Parathyroid adenoma (tissue), 2 donors: ENCODE data around the gene OTOG.

Experiments used
- H2AFZ ChIP-seq: fragments of 300-600 bp; sonication (generic); one replicate; pipeline ENCODE4 v1.7.0; 2017; ENCODE audit warnings: antibody characterized with exemption, mild to moderate bottlenecking
- H3K27ac ChIP-seq: fragments of 300-600 bp; sonication (generic); one replicate; pipeline ENCODE4 v1.7.0; 2017
- H3K27me3 ChIP-seq: fragments of 300-600 bp; sonication (generic); one replicate; pipeline ENCODE4 v1.7.0; 2017; ENCODE audit warnings: low read length; ENCODE audit not compliant: control insufficient read depth, insufficient read depth
- H3K36me3 ChIP-seq: fragments of 300-600 bp; sonication (generic); one replicate; pipeline ENCODE4 v1.7.0; 2017; ENCODE audit warnings: low read length; ENCODE audit not compliant: control insufficient read depth, insufficient read depth
- H3K4me1 ChIP-seq: fragments of 300-600 bp; sonication (generic); one replicate; pipeline ENCODE4 v1.7.0; 2017; ENCODE audit warnings: control low read depth
- H3K4me2 ChIP-seq: fragments of 300-600 bp; sonication (generic); one replicate; pipeline ENCODE4 v1.7.0; 2017; ENCODE audit warnings: low read length
- H3K4me3 ChIP-seq: fragments of 300-600 bp; sonication (generic); one replicate; pipeline ENCODE4 v1.7.0; 2017; ENCODE audit warnings: low read depth, low read length
- H3K79me2 ChIP-seq: fragments of 300-600 bp; sonication (generic); one replicate; pipeline ENCODE4 v1.7.0; 2017; ENCODE audit warnings: control low read depth
- H3K9ac ChIP-seq: fragments of 300-600 bp; sonication (generic); one replicate; pipeline ENCODE4 v1.7.0; 2017; ENCODE audit warnings: mild to moderate bottlenecking
- H3K9me3 ChIP-seq: fragments of 300-600 bp; sonication (generic); one replicate; pipeline ENCODE4 v1.7.0; 2017; ENCODE audit warnings: low read length; ENCODE audit not compliant: control insufficient read depth
- CTCF ChIP-seq: fragments of 300-600 bp; sonication (generic); IDR thresholded peaks from one replicate; pipeline ENCODE4 v1.7.0; 2017; ENCODE audit warnings: antibody characterized with exemption, mild to moderate bottlenecking
- donor health status: primary hyperparathyroidism.

OTOG gene

GRCh38 chr11:17642980-17643379, 95.9 kb downstream of the OTOG start:
- no peak overlapping the region for H3K4me3 ChIP-seq
- H3K4me2 ChIP-seq: no peak overlapping the region
- no peaks in the 10 kb centered on the region for H3K4me1 ChIP-seq
- H3K36me3 ChIP-seq: no peaks in the 10 kb centered on the region
- no peak overlapping the region for H2AFZ ChIP-seq
- H3K9me3 ChIP-seq: no peaks in the 10 kb centered on the region
- no peak overlapping the region for H3K9ac ChIP-seq
- no peaks in the 10 kb centered on the region for H3K27me3 ChIP-seq
- H3K79me2 ChIP-seq: no peaks in the 10 kb centered on the region
- TF ChIP-seq CTCF: no peak
- H3K27ac ChIP-seq: no peak overlapping the region

- H3K27ac ChIP-seq: no peak overlapping the region
- no peak overlapping the region for H3K4me3 ChIP-seq
- no peaks in the 10 kb centered on the region for H3K79me2 ChIP-seq
- no peaks in the 10 kb centered on the region for H3K9me3 ChIP-seq
- no peak overlapping the region for H2AFZ ChIP-seq
- H3K36me3 ChIP-seq: no peaks in the 10 kb centered on the region
- no peaks in the 10 kb centered on the region for H3K27me3 ChIP-seq
- no peak for TF ChIP-seq CTCF
- H3K4me1 ChIP-seq: no peaks in the 10 kb centered on the region
- H3K9ac ChIP-seq: no peak overlapping the region
- H3K4me2 ChIP-seq: no peak overlapping the region
Measured at GRCh38 chr11:17643506-17644405, 96.7 kb downstream of the OTOG start.

- Histone ChIP-seq H3K4me1 (no peaks in the 10 kb centered on the region), H3K27me3 (no peaks in the 10 kb centered on the region), H3K4me3 (no peak overlapping the region), H3K36me3 (no peaks in the 10 kb centered on the region), H3K79me2 (no peaks in the 10 kb centered on the region), H3K9ac (no peak overlapping the region), H3K9me3 (no peaks in the 10 kb centered on the region), H3K4me2 (no peak overlapping the region), H3K27ac (no peak overlapping the region), H2AFZ (no peak overlapping the region)
- no peak for TF ChIP-seq CTCF
Measured at GRCh38 chr11:17645190-17645970, 98.3 kb downstream of the OTOG start.

- H3K9ac ChIP-seq: no peak overlapping the region
- H3K27ac ChIP-seq: no peak overlapping the region
- no peak for TF ChIP-seq CTCF
- H2AFZ ChIP-seq: no peak overlapping the region
- H3K79me2 ChIP-seq: no peaks in the 10 kb centered on the region
- H3K4me3 ChIP-seq: no peak overlapping the region
- no peaks in the 10 kb centered on the region for H3K27me3 ChIP-seq
- no peak overlapping the region for H3K4me2 ChIP-seq
- no peaks in the 10 kb centered on the region for H3K36me3 ChIP-seq
- no peaks in the 10 kb centered on the region for H3K4me1 ChIP-seq
- no peaks in the 10 kb centered on the region for H3K9me3 ChIP-seq
Measured at GRCh38 chr11:17646451-17647145, 99.5 kb downstream of the OTOG start.
